ENCODE data around the gene HABP2. TPM values are rescaled to one million over a fixed set of nuclear protein-coding genes. Genes with fewer than 3 reads are reported as not detected.

HABP2 gene
- polyA plus RNA-seq, 3 donors, result not detected

DNA sequence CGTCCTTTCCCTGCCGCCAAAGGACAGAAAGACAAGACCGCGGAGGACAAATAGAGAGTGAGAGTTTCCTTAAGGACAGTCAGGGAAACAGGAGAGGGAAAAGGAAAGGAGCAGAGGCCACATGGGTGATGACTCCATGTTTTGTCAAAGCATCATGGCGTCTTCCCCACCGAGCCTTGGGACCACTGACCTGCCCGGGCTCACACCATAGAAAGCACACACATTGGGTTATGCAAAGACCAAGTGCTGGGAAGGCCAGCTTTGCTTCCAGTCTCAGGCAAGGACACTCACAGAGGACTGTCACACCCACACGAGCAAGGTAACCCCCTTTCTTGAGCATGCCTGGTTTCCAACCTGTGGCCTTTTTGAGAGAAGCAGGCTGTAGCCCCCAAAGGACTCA, 23.3 kb upstream of the HABP2 start:
- WGBS (ENCODE audit: insufficient coverage), result 95% methylated on average over 8 of the region's 8 CpGs
- peaks cover 3 to 9% (median 6%) of the 10 kb centered on the region in 3 donors for H3K27me3 Mint-ChIP-seq (ENCODE audit: low read depth in 3 of 3)
- Histone ChIP-seq H3K9ac (ENCODE audit: insufficient read depth, low read length, poor library complexity, severe bottlenecking) (no peak overlapping the region), H3K4me2 (replicated peaks; ENCODE audit: extremely low read depth, low read length, poor library complexity, severe bottlenecking) (no peak overlapping the region), H4K20me1 (ENCODE audit: insufficient read depth, low read length) (no peaks in the 10 kb centered on the region), H3K79me2 (ENCODE audit: insufficient read depth, low read length) (no peaks in the 10 kb centered on the region), H2AFZ (ENCODE audit: insufficient read depth, low read depth, low read length, poor library complexity, severe bottlenecking) (no peak overlapping the region), H3K27me3 (ENCODE audit: control insufficient read depth in 2 of 2, insufficient read depth in 2 of 2, low read length in 2 of 2) (peaks cover 0 to under 1% of the 10 kb centered on the region in 2 donors), H3K27ac (ENCODE audit: low read depth in 1 of 2, low read length in 2 of 2) (no peak overlapping the region), H3K36me3 (replicated peaks in 1 of 2; ENCODE audit: control insufficient read depth in 1 of 2, insufficient read depth in 2 of 2, low read length in 2 of 2) (no peaks in the 10 kb centered on the region), H3K9me3 (replicated peaks in 1 of 2; ENCODE audit: control insufficient read depth in 1 of 2, insufficient read depth in 1 of 2, low read length in 2 of 2) (no peaks in the 10 kb centered on the region), H3K4me1 (ENCODE audit: control insufficient read depth in 1 of 2, insufficient read depth in 2 of 2, low read length in 2 of 2) (no peaks in the 10 kb centered on the region), H3K4me3 (replicated peaks in 1 of 3; ENCODE audit: low read depth in 2 of 3, low read length in 3 of 3) (no peak overlapping the region)
- H3K36me3 Mint-ChIP-seq, result no peaks in the 10 kb centered on the region
- no peak overlapping the region for H3K27ac Mint-ChIP-seq
- H3K4me1 Mint-ChIP-seq, result no peaks in the 10 kb centered on the region
- TF ChIP-seq, protein P1, sequence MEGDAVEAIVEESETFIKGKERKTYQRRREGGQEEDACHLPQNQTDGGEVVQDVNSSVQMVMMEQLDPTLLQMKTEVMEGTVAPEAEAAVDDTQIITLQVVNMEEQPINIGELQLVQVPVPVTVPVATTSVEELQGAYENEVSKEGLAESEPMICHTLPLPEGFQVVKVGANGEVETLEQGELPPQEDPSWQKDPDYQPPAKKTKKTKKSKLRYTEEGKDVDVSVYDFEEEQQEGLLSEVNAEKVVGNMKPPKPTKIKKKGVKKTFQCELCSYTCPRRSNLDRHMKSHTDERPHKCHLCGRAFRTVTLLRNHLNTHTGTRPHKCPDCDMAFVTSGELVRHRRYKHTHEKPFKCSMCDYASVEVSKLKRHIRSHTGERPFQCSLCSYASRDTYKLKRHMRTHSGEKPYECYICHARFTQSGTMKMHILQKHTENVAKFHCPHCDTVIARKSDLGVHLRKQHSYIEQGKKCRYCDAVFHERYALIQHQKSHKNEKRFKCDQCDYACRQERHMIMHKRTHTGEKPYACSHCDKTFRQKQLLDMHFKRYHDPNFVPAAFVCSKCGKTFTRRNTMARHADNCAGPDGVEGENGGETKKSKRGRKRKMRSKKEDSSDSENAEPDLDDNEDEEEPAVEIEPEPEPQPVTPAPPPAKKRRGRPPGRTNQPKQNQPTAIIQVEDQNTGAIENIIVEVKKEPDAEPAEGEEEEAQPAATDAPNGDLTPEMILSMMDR (IDR thresholded peaks at IDR 0.05), result no peak
- no peak for DNase-seq
- H3K9me3 Mint-ChIP-seq, result peaks cover 0 to 3% (median 0%) of the 10 kb centered on the region in 7 donors
- no peak overlapping the region for H3K4me3 Mint-ChIP-seq
- intact Hi-C loops (cut with micrococcal nuclease), result no loop called here

DNA sequence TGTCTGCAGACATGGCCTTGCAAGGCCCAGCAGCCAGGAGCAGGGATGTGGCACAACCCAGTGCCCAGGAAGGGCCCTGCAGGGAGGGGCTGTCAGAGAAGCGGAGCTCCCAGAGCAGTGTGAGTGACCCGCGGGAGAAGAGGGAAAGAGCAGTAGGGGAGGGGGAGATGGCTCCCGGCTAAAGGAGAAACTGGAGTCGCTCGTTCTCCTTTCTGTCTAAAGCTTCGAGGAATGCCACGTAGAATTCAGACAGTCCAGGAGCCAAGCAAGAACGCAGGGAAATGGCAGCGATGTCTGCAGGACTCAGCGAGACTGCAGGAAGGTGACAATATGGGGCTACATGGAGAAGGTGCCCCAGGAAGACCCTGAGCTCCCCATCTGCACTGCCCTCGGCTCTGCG, 22.4 kb upstream of the HABP2 start:
- TF ChIP-seq, protein P1 (IDR thresholded peaks at IDR 0.05), result no peak
- H4K20me1 ChIP-seq (ENCODE audit: insufficient read depth, low read length), result no peaks in the 10 kb centered on the region
- no peaks in the 10 kb centered on the region for H3K9me3 ChIP-seq (replicated peaks in 1 of 2; ENCODE audit: control insufficient read depth in 1 of 2, insufficient read depth in 1 of 2, low read length in 2 of 2)
- no peak overlapping the region for H3K4me3 ChIP-seq (replicated peaks in 1 of 3; ENCODE audit: low read depth in 2 of 3, low read length in 3 of 3)
- no peak overlapping the region for H2AFZ ChIP-seq (ENCODE audit: insufficient read depth, low read depth, low read length, poor library complexity, severe bottlenecking)
- H3K27ac ChIP-seq (ENCODE audit: low read depth in 1 of 2, low read length in 2 of 2), result no peak overlapping the region
- H3K9me3 Mint-ChIP-seq, result peaks cover 0 to 5% (median 0%) of the 10 kb centered on the region in 7 donors
- H3K36me3 Mint-ChIP-seq, result no peaks in the 10 kb centered on the region
- no peak overlapping the region for H3K9ac ChIP-seq (ENCODE audit: insufficient read depth, low read length, poor library complexity, severe bottlenecking)
- no peaks in the 10 kb centered on the region for H3K36me3 ChIP-seq (replicated peaks in 1 of 2; ENCODE audit: control insufficient read depth in 1 of 2, insufficient read depth in 2 of 2, low read length in 2 of 2)
- H3K79me2 ChIP-seq (ENCODE audit: insufficient read depth, low read length), result no peaks in the 10 kb centered on the region
- H3K4me3 Mint-ChIP-seq, result no peak overlapping the region
- peaks cover 3 to 9% (median 6%) of the 10 kb centered on the region in 3 donors for H3K27me3 Mint-ChIP-seq (ENCODE audit: low read depth in 3 of 3)
- no peaks in the 10 kb centered on the region for H3K4me1 Mint-ChIP-seq
- H3K27ac Mint-ChIP-seq, result no peak overlapping the region
- H3K4me1 ChIP-seq (ENCODE audit: control insufficient read depth in 1 of 2, insufficient read depth in 2 of 2, low read length in 2 of 2), result no peaks in the 10 kb centered on the region
- intact Hi-C loops (cut with micrococcal nuclease), result no loop called here
- no peak for DNase-seq
- WGBS (ENCODE audit: insufficient coverage), result 89% methylated on average over 13 of the region's 13 CpGs
- H3K27me3 ChIP-seq (ENCODE audit: control insufficient read depth in 2 of 2, insufficient read depth in 2 of 2, low read length in 2 of 2), result peaks cover 0 to 3% of the 10 kb centered on the region in 2 donors
- H3K4me2 ChIP-seq (replicated peaks; ENCODE audit: extremely low read depth, low read length, poor library complexity, severe bottlenecking), result no peak overlapping the region

Data from CD14-positive monocyte (primary cell).